ENCODE data around the gene IFNGR2.
"Not testable (repeated sequence)": the region's sequence is repeated elsewhere in the genome, so short reads cannot be mapped to it uniquely, and the experiment has no call there.

The IFNGR2 gene

DNA sequence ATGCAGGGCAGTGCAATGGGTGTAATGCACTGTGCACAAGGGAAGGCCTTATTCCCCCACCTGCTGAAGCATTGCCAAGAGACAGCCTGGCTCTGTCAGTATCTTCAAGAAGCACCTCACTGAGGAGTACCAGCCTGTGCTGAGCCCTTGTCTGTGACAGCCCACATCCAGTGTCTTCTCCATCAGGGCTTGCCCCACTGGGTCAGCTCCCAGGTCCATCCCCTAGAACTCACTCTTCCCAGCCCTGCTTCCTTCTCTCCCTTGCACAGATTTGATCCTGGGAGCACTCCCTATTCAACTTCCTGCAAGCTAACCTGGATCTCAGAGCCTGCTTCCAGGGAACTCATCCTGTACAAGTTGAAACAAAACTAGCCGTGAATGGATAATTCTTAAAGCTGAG lies 33.6 kb upstream of the IFNGR2 start:
- peaks cover 42% of the 10 kb centered on the region for H3K4me1 Mint-ChIP-seq (ENCODE audit: low read depth)
- peak overlapping the region; percentile 48 for H3K27ac Mint-ChIP-seq
- H3K9me3 Mint-ChIP-seq, result peaks cover 35% of the 10 kb centered on the region
- intact Hi-C loops (cut with micrococcal nuclease), result no loop called here
- H3K4me3 Mint-ChIP-seq, result no peak overlapping the region
- H3K36me3 Mint-ChIP-seq (ENCODE audit: low read depth), result peaks cover 29% of the 10 kb centered on the region
- H3K27me3 Mint-ChIP-seq, result no peaks in the 10 kb centered on the region

- H3K27me3 Mint-ChIP-seq, result no peaks in the 10 kb centered on the region
- peak overlapping the region; percentile 87 for H3K27ac Mint-ChIP-seq
- peaks cover 35% of the 10 kb centered on the region for H3K9me3 Mint-ChIP-seq
- intact Hi-C loops (cut with micrococcal nuclease), result loop anchor here (10.0 kb wide), 1 partner anchor 166 kb away; no protein-coding TSS in a partner anchor
- peaks cover 47% of the 10 kb centered on the region for H3K4me1 Mint-ChIP-seq (ENCODE audit: low read depth)
- H3K4me3 Mint-ChIP-seq, result no peak overlapping the region
- H3K36me3 Mint-ChIP-seq (ENCODE audit: low read depth), result peaks cover 29% of the 10 kb centered on the region
Observed at GRCh38 chr21:33370305-33370704, 32.9 kb upstream of the IFNGR2 start.

GRCh38 chr21:33371366-33371765 lies 31.8 kb upstream of the IFNGR2 start:
- no peaks in the 10 kb centered on the region for H3K27me3 Mint-ChIP-seq
- intact Hi-C loops (cut with micrococcal nuclease), result loop anchor here (10.0 kb wide), 1 partner anchor 167 kb away; no protein-coding TSS in a partner anchor

DNA sequence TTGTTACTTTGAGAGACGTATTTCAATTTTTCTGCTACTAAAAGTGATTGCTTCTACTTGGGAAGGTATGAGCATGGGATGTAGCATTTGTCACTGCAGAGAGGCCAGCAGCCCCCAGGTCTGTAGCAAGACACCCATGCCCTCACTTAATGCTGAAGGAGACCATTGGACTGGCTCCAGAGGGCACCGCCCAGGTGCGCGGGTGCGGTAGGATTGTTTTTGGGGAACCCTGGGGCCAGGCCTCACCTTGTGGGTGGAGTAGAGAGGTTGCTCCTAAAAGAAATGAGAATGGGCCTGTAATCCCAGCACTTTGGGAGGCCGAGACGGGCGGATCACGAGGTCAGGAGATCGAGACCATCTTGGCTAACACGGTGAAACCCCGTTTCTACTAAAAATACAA lies 30.6 kb upstream of the IFNGR2 start:
- intact Hi-C loops (cut with micrococcal nuclease), result loop anchor here (10.0 kb wide), 1 partner anchor 168 kb away; no protein-coding TSS in a partner anchor
- no peak overlapping the region for H3K4me3 Mint-ChIP-seq
- peaks cover 67% of the 10 kb centered on the region for H3K4me1 Mint-ChIP-seq (ENCODE audit: low read depth)
- H3K9me3 Mint-ChIP-seq, result peaks cover 18% of the 10 kb centered on the region
- peak overlapping the region; percentile 87 for H3K27ac Mint-ChIP-seq
- H3K27me3 Mint-ChIP-seq, result no peaks in the 10 kb centered on the region
- peaks cover 12% of the 10 kb centered on the region for H3K36me3 Mint-ChIP-seq (ENCODE audit: low read depth)

More at GRCh38 chr21:33371366-33371765, 31.8 kb upstream of the IFNGR2 start:
- Mint-ChIP-seq H3K36me3 (ENCODE audit: low read depth) (peaks cover 24% of the 10 kb centered on the region), H3K4me3 (no peak overlapping the region), H3K9me3 (peaks cover 30% of the 10 kb centered on the region), H3K4me1 (ENCODE audit: low read depth) (peaks cover 57% of the 10 kb centered on the region), H3K27ac (peak overlapping the region; percentile 87)

- Mint-ChIP-seq H3K9me3 (peaks cover 9% of the 10 kb centered on the region), H3K4me1 (ENCODE audit: low read depth) (peaks cover 62% of the 10 kb centered on the region), H3K4me3 (no peak overlapping the region), H3K36me3 (ENCODE audit: low read depth) (peaks cover 3% of the 10 kb centered on the region), H3K27me3 (no peaks in the 10 kb centered on the region), H3K27ac (peak overlapping the region; percentile 87)
- intact Hi-C loops (cut with micrococcal nuclease), result loop anchor here (10.0 kb wide), 1 partner anchor 169 kb away; no protein-coding TSS in a partner anchor
Observed at GRCh38 chr21:33373451-33373850, 29.8 kb upstream of the IFNGR2 start.

- Mint-ChIP-seq H3K4me3 (no peak overlapping the region), H3K27me3 (no peaks in the 10 kb centered on the region), H3K27ac (peak overlapping the region; percentile 87), H3K9me3 (peaks cover 6% of the 10 kb centered on the region), H3K36me3 (ENCODE audit: low read depth) (no peaks in the 10 kb centered on the region), H3K4me1 (ENCODE audit: low read depth) (peaks cover 60% of the 10 kb centered on the region)
- intact Hi-C loops (cut with micrococcal nuclease), result loop anchor here (1.0 to 10.0 kb wide), 3 partner anchors 10 to 169 kb away; partner anchors contain the start of gene IFNGR2
Observed at GRCh38 chr21:33374080-33374449, 29.1 kb upstream of the IFNGR2 start.

GRCh38 chr21:33374450-33375096 lies 28.6 kb upstream of the IFNGR2 start:
- peak overlapping the region; percentile 87 for H3K27ac Mint-ChIP-seq
- no peaks in the 10 kb centered on the region for H3K36me3 Mint-ChIP-seq (ENCODE audit: low read depth)
- no peak overlapping the region for H3K4me3 Mint-ChIP-seq
- peaks cover 60% of the 10 kb centered on the region for H3K4me1 Mint-ChIP-seq (ENCODE audit: low read depth)
- peaks cover 5% of the 10 kb centered on the region for H3K9me3 Mint-ChIP-seq
- H3K27me3 Mint-ChIP-seq, result no peaks in the 10 kb centered on the region
- intact Hi-C loops (cut with micrococcal nuclease), result loop anchor here (1.0 to 10.0 kb wide), 3 partner anchors 10 to 170 kb away; partner anchors contain the start of gene IFNGR2

DNA sequence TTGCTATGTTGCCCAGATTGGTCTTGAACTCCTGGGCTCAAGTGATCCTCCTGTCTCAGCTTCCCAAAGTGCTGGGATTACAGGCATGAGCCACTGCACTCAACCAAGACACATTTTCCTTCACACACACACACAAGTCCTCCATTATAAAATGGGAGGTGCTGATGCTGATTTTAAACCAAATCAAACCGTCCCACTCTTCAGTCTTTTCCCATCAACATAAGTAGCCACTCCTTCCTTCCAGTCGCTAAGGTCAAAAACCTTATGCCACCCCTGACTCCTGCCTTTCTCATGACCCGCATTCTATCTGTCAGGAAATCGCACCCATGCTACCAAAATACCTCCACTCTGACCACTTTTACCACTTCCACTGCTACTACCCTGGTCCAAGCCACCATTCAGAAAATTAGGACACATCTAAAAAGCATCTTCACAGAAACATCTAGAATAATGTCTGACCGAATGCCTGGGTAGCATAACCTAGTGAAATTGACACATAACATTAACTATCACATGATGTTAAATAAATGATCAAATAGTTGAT lies 28.0 kb upstream of the IFNGR2 start:
- no peaks in the 10 kb centered on the region for H3K36me3 Mint-ChIP-seq (ENCODE audit: low read depth)
- peak overlapping the region; percentile 11 for H3K4me3 Mint-ChIP-seq
- peaks cover 63% of the 10 kb centered on the region for H3K4me1 Mint-ChIP-seq (ENCODE audit: low read depth)
- peak overlapping the region; percentile 87 for H3K27ac Mint-ChIP-seq
- H3K9me3 Mint-ChIP-seq, result no peaks in the 10 kb centered on the region
- H3K27me3 Mint-ChIP-seq, result no peaks in the 10 kb centered on the region
- intact Hi-C loops (cut with micrococcal nuclease), result loop anchor here (2.0 to 10.0 kb wide), 2 partner anchors 28 to 170 kb away; partner anchors contain the start of gene IFNGR2

- H3K36me3 Mint-ChIP-seq (ENCODE audit: low read depth), result no peaks in the 10 kb centered on the region
- peaks cover 67% of the 10 kb centered on the region for H3K4me1 Mint-ChIP-seq (ENCODE audit: low read depth)
- H3K9me3 Mint-ChIP-seq, result no peaks in the 10 kb centered on the region
- no peaks in the 10 kb centered on the region for H3K27me3 Mint-ChIP-seq
- intact Hi-C loops (cut with micrococcal nuclease), result loop anchor here (10.0 kb wide), 1 partner anchor 173 kb away; no protein-coding TSS in a partner anchor
- H3K27ac Mint-ChIP-seq, result peak overlapping the region; percentile 68
- H3K4me3 Mint-ChIP-seq, result no peak overlapping the region
Observed at GRCh38 chr21:33377221-33377920, 25.8 kb upstream of the IFNGR2 start.

DNA sequence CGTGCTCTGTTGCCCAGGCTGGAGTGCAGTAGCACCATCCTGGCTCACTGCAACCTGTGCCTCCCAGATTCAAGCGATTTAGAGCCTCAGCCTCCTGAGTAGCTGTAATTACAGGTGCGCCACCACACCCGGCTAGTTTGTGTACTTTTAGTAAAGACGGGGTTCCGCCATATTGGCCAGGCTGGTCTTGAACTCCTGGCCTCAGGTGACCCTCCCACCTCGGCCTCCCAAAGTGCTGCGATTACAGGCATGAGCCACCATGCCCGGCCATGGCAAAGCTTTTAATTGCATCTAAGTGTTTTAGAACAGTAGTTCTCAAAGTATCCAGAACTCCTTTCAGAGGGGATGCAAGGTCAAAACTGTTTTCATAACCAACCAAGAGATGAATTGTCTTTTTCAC lies 25.1 kb upstream of the IFNGR2 start:
- intact Hi-C loops (cut with micrococcal nuclease), result loop anchor here (10.0 kb wide), 1 partner anchor 173 kb away; no protein-coding TSS in a partner anchor

GRCh38 chr21:33379934-33380333 lies 23.3 kb upstream of the IFNGR2 start:
- not testable (repeated sequence) for H3K9me3 Mint-ChIP-seq; H3K27me3 Mint-ChIP-seq; H3K36me3 Mint-ChIP-seq (ENCODE audit: low read depth)
- peaks cover 75% of the 10 kb centered on the region for H3K4me1 Mint-ChIP-seq (ENCODE audit: low read depth)
- peak overlapping the region; percentile 95 for H3K27ac Mint-ChIP-seq
- peak overlapping the region; percentile 34 for H3K4me3 Mint-ChIP-seq
- intact Hi-C loops (cut with micrococcal nuclease), result loop anchor here (10.0 kb wide), 1 partner anchor 175 kb away; no protein-coding TSS in a partner anchor

More for the DNA sequence above, 25.1 kb upstream of the IFNGR2 start:
- H3K27me3 Mint-ChIP-seq, result no peaks in the 10 kb centered on the region
- H3K27ac Mint-ChIP-seq, result peak overlapping the region; percentile 95
- no peaks in the 10 kb centered on the region for H3K36me3 Mint-ChIP-seq (ENCODE audit: low read depth)
- no peaks in the 10 kb centered on the region for H3K9me3 Mint-ChIP-seq
- H3K4me3 Mint-ChIP-seq, result no peak overlapping the region
- H3K4me1 Mint-ChIP-seq (ENCODE audit: low read depth), result peaks cover 70% of the 10 kb centered on the region

DNA sequence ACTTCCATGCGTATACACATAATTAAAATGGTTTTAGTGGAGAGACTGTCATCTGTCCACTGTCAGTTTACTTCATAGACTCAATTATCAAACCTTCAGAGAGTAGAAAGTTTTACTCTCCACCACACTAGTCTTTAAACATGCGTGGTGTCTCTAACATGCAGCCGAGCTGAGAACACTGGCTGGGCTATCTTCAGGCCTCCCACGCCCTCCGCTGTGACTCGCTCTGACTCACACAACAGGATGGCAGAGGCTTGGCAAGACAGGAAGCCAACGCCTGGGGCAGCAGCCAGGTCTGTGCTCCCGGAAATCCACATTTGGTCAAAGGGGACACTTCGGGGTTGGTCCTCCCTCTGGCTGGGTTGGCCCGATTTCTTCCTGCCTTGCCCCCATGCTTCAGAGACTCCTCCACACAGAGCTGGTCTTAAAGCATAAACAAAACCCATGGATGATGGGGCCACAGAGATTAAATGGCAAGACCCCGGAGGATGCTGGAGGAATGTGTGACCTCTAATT lies 22.7 kb upstream of the IFNGR2 start:
- Mint-ChIP-seq H3K36me3 (ENCODE audit: low read depth) (no peaks in the 10 kb centered on the region), H3K4me3 (no peak overlapping the region), H3K4me1 (ENCODE audit: low read depth) (peaks cover 75% of the 10 kb centered on the region), H3K27me3 (no peaks in the 10 kb centered on the region), H3K9me3 (no peaks in the 10 kb centered on the region), H3K27ac (peak overlapping the region; percentile 95)
- intact Hi-C loops (cut with micrococcal nuclease), result no loop called here

GRCh38 chr21:33381381-33381780 lies 21.8 kb upstream of the IFNGR2 start:
- H3K27me3 Mint-ChIP-seq; intact Hi-C loops (cut with micrococcal nuclease); H3K9me3 Mint-ChIP-seq; H3K4me3 Mint-ChIP-seq; H3K36me3 Mint-ChIP-seq (ENCODE audit: low read depth): not testable (repeated sequence)
- peaks cover 74% of the 10 kb centered on the region for H3K4me1 Mint-ChIP-seq (ENCODE audit: low read depth)
- H3K27ac Mint-ChIP-seq, result peak overlapping the region; percentile 95

All from dendritic cell treated with granulocyte-macrophage colony-stimulating factor and Interleukin-4, amounts not matched to agents 40 ng/mL and 50 ng/mL, for 4 days (primary cell).